NOMO-1 (cell line): ENCODE data around the gene METAP1.
"Not testable (repeated sequence)": the region's sequence is repeated elsewhere in the genome, so short reads cannot be mapped to it uniquely, and the experiment has no call there.

Experiments
- DNase-seq, 2 experiments: peaks; one replicate each; lab custom pipeline; 2025; ENCODE audit not compliant: unreplicated experiment in 2 of 2; lab: John Stamatoyannopoulos, UW

The METAP1 gene

GRCh38 chr4:98995183-98996055, at the start of gene METAP1:
TSS of gene METAP1 (plus strand) at chr4:98995721. CDS start at chr4:98995754, 33 bp downstream.
- DNase-seq: peak; percentile 96 to 99

DNA sequence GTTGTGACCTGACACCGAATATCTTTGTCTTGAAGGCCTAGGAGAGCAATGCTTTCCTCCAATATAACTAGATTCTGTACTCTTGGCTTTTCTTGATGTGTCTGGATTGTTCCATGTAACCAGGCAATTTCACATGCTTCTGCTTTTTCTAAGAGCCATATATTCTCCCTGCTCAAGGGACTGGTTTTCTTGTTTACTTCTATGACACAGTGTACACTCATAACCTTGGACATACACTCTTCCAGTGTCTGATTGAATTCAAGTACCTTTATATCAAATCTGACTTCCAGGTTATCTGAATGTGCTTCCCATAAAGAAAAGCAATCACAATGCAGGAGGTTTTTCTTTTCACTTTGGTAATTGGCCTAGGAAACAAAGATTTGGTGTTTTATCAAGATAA, 49.2 kb upstream of the METAP1 start:
- DNase-seq: no peak

- DNase-seq: no peak
These were observed 44.6 kb upstream of the METAP1 start for GRCh38 chr4:98950925-98951324.

DNA sequence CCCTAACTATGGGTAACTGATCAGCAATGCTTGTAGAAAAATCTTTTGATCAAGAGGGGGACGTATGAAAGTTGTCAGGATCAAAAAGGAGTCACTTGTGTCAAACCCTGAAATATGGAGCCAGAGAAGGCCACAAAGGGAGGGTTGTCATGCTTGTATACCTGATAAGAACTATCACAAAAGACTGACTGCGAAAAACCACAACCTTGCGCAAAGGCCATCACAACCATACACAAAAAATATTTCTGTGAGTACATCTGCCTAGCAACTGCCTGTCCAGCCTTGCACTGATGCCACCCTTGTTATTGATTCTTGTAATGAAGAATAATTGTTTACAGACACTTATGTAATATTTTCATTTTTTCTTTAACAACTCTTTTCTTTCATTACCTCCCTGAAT, 43.8 kb upstream of the METAP1 start:
- no peak for DNase-seq

GRCh38 chr4:98955229-98955628, 40.3 kb upstream of the METAP1 start:
- DNase-seq: no peak

DNA sequence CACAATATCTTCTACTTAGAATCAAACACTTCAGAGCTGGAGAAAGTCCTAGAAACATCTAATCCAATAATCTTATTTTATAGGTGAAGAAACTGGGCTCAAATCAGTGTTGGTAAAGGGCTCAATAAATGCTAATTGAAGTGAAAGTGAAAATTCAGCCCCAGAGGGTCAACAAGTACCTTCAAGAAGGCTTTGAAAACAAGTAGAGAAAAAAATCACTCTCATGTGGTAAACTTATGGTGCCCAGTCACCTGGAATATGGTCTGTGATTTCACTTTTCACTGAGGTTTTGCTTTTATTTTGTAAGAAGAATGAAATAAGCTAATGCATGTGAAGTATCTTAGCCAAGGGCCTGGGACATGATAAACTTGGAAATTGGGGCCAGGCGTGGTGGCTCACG, 37.5 kb upstream of the METAP1 start:
- DNase-seq: no peak

DNA sequence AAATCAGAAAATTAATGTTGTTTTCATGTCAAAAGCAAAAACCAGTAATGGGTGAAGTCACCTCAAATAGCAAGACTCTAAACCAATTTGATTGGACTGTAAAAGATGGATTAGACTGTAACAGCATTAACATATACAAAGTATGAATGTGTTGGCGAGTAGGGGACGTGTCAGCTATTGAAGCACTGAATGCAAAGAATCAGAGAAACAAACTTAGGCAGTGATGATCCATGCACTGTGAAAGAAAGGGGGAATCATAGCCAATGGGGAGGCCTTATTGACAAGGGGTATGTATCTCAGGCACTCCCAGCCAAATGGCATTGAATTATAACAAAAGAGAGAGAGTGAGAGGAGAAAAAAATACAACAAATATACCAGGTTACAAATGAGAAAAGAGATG, 36.1 kb upstream of the METAP1 start:
- DNase-seq: no peak

GRCh38 chr4:98961770-98962169, 33.8 kb upstream of the METAP1 start:
- DNase-seq: no peak

GRCh38 chr4:98963538-98964433, 31.7 kb upstream of the METAP1 start:
- no peak for DNase-seq

DNA sequence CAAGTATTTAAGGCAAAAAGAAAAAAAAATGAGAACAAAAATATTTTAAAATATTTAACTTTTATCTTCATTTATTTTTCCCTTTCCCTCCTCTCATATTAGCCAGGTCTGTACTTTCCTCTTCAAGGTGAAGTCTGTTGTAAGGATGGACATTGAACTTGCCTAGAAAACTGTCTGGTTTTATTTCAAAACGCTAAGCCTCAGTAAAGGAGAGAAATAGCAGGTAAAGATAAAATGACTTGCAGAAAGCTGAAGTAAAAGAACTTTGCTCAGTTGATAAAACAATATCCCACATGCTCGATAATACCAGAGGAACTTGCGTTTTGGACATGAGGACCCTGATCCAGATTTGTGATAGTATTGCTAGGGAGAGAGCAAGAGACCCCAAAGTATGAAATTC, 28.6 kb upstream of the METAP1 start:
- no peak for DNase-seq

GRCh38 chr4:98967786-98968329, 27.7 kb upstream of the METAP1 start:
- no peak for DNase-seq

GRCh38 chr4:98969878-98970785, 25.4 kb upstream of the METAP1 start:
- DNase-seq: peak in 1 of 2 experiments; percentile 34

DNA sequence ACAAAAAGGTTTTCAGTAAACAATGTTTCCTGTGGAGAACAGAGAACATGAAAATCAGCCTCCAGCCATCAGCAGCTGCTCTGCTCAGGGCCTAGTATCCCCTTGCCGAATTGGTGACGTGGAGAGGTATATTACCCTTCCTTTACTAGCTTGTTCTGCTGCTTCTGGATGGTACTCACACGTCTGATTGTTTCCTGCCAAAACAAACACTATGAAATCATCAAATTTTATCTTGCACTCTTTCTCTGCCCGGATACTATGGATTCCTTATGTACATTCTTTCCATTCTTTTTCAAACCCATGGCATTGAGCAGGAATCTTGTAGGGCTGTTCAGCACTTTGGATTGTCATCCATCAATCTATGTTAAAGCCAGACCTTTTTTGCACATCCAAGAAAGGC, 18.8 kb upstream of the METAP1 start:
- no peak for DNase-seq

DNA sequence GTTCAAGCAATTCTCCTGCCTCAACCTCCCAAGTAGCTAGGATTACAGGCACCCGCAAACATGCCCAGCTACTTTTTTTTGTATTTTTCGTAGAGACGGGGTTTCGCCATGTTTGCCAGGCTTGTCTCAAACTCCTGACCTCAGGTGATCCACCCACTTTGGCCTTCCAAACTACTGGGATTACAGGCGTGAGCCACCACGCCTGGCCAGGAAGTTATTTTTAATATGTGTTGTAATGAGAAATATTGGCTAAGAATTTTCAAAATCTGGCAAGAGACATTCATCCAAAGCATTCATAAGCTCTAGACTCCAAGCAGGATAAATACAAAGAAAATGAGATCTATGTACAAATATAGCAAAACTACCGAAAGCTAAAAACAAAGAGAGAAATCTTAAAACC, 18.0 kb upstream of the METAP1 start:
- DNase-seq: no peak

DNA sequence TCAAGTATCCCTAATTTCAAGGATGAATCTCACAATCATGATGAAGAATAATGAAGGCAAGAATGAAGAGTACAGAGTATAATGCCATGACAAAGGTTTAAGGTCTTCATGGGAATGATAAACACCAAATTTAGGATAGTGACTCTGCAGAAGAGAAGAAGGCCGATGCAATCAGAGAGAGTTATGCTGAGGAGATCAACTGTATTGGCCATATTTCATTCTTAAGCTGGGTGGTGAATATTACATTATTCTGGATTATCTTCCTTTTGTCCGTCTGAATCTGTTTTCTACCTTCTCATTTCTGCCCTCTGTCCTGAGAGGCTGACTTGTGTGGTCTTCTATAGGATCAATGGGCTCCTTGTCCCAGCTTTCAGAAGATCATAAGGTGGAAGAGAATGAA, 7.8 kb upstream of the METAP1 start:
- no peak for DNase-seq

GRCh38 chr4:98992835-98993234, 2.7 kb upstream of the METAP1 start:
- DNase-seq: not testable (repeated sequence)

- no peak for DNase-seq
These were observed 2.0 kb upstream of the METAP1 start for GRCh38 chr4:98993419-98994071.

- peak in 1 of 2 experiments; percentile 39 for DNase-seq
These were observed 893 bp upstream of the METAP1 start for GRCh38 chr4:98994474-98995182.

DNA sequence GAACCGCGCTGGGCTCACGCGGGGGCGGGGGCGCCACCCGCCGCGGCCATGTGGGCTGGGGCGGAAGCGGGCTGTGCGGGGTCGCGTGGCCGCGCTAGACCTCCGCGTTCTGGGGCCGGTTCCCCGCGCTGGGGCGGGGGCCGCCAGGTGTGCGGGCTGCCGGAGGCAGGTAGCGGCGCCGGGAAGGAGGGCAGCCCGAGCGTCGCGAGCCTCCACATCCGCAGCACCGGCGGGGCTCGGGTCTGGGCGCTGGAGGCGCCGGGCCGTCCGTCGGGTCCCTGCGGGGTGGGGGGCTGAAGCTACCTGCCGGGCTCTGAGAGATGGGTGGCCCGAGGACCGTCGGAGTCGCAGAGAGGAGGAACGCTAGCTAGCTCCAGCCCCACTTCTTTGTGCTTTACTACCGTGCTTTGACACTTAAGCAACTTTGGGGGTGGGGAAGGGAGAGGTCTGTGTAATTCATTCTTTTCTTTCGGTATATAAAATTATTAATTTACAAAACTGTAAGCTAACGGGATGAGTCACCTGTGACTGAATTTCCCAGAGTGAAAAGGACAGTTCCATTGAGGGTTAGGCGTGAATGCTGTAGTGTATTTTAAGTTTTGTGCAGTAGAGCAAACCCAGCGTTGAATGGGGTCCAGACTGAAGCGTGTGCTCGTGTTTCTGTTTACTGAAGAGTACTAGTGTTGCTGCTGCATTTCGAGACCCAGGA, 689 bp downstream of the METAP1 start:
- peak; percentile 1 to 41 for DNase-seq
